SHP77 treated with DMSO at 0.1 percent for 48 hours (cell line): ENCODE results near the gene CSTPP1.
"Not testable (repeated sequence)": the region's sequence is repeated elsewhere in the genome, so short reads cannot be mapped to it uniquely, and the experiment has no call there.

ENCODE experiments used
- DNase-seq: peaks from one replicate; lab custom pipeline; 2025; lab: John Stamatoyannopoulos, UW

Gene CSTPP1

DNA sequence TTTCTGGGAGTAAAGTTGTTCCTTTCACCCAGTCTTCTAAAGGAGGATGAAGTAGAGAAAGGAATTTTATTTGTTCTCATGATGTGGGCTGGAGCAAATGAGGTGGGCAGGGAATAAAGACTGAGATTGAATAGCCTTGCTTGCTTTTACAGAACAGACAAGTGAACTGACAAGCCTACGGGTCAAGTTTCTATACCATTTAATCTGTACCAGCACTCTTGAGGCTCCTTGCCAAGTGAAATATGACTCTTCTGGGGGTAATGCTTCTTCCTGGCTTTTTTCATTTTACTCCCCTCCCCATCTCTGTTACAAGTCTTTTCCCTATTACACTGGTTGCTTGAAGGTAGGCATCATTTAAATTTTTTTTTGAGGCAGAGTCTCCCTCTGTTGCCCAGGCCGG, 54.8 kb downstream of the CSTPP1 start:
- no peak for DNase-seq

DNA sequence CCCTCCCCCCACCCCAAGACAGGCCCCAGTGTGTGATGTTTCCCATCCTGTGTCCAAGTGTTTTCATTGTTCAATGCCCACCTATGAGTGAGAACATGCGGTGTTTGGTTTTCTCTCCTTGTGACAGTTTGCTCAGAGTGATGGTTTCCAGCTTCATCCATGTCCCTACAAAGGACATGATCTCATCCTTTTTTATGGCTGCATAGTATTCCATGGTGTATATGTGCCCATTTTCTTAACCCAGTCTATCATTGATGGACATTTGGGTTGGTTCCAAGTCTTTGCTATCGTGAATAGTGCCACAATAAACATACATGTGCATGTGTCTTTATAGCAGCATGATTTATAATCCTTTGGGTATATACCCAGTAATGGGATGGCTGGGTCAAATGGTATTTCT, 55.8 kb downstream of the CSTPP1 start:
- not testable (repeated sequence) for DNase-seq

DNA sequence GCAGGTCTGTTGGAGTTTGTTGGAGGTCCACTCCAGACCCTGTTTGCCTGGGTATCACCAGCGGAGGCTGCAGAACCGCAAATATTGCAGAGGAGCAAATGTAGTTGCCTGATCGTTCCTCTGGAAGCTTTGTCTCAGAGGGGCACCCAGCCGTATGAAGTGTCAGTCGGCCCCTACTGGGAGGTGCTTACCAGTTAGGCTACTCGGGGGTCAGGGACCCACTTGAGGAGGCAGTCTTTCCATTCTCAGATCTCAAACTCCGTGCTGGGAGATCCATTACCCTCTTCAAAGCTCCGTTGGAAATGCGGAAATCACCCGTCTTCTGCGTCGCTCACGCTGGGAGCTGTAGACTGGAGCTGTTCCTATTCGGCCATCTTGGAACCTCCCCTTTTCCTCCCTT, 61.2 kb downstream of the CSTPP1 start:
- DNase-seq, result not testable (repeated sequence)

DNA sequence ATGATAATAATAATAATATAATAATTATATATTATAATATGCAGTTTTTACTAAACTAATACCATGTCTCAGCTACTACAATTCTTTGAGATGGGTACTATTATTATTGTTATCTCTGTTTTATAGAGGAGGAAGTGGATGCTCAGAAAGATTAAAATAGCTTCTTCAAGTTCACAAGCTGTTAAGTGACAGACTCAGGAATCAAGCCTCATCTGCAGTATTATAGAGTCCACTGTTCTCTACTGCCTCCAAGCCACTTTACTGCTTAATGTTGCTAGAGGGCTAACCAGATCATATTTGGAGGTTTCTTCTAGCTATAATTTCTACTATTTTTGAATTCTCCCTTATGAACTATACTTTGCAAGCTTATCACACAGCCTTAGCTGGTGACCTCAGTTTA, 62.7 kb downstream of the CSTPP1 start:
- no peak for DNase-seq

DNA sequence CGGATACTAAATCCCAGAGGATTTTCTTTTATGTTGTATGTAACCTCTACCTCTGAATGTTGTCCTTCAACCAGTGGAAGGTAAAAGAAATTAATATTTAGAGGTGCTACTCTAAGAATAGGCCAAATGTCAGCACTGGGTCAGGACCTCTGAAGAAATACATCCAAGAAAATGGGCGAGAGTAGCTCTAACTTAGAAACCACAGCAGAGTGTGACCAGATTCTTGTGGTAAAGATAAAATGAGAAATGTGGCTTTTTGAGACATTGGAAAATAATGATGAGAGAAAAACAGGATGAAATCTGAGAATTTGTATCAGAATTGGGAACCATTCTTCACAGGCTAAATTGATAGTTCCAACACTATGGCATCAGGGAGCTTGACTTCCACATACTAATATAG, 63.5 kb downstream of the CSTPP1 start:
- DNase-seq, result no peak

DNA sequence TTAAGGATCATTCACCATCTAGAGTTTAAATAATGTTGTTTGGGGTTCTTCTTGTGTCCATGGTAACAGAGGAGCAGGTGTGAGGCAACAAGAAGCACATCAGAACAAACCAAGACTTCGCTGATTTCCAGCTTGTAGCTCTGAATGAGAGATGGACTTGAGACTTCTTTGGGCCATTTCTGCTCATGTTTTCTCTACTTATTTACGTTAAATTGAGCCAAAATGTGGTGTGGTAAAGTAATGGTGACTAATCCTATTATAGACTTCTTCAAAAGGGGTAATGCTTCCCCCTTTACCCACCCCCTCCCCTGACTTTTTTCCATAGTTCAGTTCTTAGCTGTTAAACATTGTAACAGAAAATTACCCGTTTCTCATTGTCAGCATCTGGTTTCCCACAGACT, 65.2 kb downstream of the CSTPP1 start:
- DNase-seq, result no peak

DNA sequence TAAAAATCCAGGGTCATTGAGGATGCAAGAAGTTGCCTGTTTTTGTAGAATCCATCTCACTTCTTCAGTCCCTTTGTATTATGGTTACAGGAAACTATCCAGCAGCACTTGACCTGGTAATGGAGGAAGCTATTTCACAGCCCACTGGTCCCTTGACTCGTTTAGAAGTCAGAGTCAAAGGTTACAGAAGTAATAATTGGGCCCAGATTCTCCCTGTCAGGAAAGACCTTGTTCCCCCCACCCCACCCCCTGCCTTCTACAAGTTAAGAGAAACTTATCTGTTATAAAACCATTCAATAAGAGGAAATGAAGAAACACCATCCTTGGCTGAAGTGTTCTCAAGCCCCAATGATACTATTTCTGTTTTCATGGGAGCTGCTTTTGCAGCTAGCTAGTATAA, 65.8 kb downstream of the CSTPP1 start:
- DNase-seq, result no peak

DNA sequence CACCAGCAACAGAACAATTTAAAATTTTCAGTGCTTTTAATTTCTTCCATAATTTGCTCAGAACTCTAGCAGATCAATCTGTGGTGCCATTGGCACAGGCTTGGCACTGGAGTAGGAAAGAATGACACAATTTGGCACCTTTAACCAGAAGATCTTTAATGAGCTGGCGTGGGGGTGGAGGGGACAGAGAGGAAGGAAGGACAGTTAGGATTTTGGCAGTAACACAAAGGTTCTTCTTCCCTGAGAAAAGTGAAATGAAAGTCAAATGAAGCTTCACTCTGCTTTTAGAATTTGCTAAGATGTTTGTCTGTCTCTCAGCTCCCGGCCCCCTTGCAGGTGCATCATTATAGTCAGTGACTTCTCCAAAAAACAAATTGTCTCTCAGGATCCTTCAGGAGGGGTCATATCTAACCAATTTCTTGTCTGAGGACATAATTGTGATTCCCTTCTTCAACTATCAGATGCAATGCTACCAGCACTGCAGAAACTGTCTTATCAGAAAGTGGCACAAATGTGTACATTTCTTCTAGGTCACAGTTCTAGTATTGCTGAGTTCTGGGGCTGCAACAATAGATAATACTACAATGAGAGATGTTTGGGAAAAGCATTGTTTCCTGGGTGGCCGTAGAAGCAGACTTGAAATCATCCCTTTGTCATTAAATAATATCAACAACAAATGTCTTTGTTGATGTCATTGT, 66.8 kb downstream of the CSTPP1 start:
- no peak for DNase-seq

DNA sequence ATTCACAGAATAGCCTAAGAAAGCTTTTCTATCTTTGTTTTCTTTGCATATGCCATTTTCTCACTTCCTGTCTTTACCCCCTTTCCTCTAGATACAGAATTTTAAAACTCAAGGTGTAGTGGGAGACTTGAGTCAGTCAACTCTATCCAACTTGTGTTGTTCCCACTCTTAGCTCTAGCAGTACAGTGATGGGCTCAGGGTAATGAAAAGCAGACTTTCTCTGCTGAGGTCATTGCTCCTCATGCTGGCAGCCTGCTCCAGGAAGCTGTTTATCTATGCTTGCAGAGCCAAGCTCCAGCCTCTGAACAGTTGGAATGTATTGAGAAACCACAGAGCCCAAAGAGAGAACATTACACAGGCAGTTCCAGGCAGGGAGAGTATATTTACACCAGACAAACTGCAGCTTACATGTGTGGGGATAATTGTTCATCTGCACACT, 68.1 kb downstream of the CSTPP1 start:
- no peak for DNase-seq

DNA sequence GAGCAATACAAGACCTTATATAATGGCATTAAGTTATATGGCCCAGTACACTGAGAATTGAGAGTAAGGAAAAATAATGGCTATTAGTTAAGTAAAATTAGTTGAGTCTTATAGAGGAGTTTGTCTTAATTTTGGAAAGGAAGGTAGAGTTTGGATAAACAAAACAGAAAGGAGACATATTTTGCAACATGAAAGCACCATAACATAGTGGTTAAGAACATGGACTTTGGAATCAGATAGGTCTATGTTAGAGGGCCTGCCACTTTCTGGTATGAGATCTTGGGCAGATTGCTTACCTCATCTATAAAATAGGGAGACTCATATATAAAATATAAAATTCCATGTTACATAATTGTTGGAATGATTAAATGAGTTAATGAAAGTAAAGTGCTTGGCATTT, 68.9 kb downstream of the CSTPP1 start:
- DNase-seq, result no peak

DNA sequence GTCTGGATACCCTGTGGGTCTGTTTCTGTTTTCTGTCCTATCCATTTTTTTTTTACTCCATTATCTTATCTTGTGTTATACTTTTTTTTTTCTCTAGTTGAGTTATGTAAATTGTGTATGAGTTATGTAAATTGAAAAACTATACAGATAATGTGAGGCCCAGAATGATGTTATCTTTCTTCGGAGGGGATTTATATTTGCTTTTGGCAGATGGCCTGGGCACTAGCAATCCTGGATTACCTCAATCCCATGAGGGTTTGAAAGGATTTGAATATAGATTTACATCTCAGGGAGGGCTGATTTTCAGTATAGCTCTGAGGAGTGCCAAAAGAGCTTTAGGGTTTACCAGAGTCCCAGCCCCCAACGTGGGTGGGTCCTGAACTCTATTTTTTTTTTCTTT, 71.0 kb downstream of the CSTPP1 start:
- no peak for DNase-seq

DNA sequence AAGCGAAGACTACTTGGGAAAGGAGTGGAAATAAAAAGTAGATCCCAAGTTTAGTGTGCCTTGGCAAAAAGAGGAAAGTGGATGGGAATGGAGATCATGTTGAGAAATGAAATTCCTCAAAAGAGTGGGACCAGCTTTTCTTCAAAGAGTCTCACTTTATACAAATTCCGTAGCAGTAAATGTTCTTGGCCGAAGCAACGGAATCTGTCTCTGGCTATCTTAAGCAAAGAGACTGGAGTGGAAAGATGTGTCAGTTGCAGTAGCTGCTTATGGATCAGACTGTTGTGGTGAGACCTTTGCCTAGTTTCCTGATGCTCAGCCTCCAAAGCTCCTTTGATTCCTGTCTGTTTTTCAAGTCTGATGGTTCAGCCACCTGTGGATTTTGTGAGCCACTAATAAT, 73.6 kb downstream of the CSTPP1 start:
- no peak for DNase-seq

DNA sequence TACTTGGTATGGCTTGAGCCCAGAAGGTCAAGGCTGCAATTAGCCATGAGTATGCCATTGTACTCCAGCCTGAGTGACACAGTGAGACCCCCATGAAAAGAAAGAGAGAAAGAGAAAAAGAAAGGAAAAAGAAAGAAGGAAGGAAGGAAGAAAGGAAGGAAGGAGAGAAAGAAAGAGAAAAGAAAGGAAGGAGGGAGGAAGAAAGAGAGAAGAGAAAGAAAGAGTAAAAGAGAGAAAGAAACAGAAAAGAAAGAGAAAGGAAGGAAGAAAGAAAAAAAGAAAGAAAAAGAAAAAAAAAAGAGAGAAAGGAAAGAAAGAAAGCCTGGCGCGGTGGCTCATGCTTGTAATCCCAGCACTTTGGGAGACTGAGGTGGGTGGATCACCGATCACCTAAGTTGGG, 77.5 kb downstream of the CSTPP1 start:
- no peak for DNase-seq

DNA sequence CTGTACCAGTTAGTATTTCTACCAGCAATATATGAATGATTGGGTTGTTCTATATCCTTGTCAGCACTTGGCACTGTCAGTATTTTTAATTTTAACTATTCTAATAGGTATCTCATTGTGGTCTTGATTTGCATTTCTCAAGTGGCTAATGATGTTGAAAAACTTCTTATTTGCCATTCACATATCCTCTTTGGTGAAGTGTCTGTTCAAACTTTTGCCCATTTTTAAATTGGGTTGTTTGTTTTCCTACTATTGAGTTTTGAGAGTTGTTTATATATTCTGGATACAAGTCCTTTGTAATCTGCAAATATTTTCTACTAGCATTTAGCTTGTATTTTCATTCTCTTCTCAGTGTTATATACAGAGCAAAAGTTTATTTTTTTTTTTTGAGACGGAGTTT, 82.1 kb downstream of the CSTPP1 start:
- DNase-seq, result no peak

DNA sequence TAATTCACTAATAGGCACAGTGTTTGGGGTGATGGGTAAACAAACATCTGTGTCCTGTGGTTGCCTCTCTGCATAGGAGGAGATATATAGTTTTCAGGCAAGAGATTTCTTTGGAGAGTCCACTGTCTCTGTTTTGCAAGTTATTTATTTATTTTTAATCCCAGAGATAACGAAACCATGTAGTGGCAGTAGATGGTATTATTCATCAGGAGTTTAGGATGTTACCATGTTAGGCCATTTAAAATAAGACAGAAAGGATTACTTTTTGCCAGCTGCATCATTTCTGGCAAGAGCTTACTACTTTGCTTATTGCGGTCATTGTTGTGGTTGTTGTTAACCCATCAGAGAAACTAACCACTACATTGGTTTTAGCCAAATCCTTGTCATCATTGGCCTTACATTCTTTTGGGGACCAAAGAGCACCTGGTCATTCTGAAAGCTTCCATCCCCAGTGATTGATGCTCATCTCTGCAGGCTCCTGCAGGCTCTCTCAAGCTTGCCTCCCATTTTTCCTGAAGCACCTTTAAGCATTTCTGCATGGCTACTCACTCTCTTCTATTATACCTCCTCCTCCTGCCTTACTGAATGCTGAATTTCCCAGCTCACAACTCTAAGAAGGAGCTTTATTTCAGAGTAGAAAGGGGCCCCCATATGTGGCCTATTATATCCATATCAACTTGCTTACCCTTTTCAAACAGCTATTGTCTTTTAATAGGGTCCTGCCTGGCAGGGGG, 84.4 kb downstream of the CSTPP1 start:
- no peak for DNase-seq

DNA sequence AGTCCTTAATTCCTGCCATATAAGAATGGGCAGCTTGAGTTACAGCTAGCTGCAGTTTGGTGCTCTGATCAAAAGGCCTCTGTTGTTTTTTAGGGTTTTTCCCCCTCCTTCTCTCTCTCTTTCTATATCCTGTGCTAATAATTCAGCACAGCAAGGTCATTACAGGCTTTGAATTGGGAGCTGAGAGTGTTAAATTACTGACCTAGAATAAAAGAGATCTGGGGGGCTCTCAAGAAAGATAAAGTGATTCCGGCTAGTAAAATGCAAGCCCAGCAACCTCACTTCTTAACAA, 84.9 kb downstream of the CSTPP1 start:
- DNase-seq, result no peak

DNA sequence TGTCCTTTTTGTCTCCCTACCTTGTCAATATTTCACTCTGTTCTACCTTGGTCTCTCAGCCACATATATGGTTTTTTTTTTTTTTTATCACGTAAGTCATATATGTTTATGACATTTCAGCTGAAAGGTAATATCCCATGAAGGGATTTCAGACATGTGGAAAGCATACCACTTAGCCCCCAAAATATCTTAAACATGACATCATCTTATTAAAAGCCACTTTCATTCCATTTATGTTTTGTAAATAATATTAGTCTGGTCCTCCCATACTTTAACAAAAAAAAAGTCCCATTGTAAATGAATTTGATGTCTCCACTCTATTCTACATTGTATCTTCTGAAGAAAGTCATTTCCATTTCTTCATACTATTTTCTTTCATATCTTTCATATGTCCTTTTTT, 85.4 kb downstream of the CSTPP1 start:
- no peak for DNase-seq

DNA sequence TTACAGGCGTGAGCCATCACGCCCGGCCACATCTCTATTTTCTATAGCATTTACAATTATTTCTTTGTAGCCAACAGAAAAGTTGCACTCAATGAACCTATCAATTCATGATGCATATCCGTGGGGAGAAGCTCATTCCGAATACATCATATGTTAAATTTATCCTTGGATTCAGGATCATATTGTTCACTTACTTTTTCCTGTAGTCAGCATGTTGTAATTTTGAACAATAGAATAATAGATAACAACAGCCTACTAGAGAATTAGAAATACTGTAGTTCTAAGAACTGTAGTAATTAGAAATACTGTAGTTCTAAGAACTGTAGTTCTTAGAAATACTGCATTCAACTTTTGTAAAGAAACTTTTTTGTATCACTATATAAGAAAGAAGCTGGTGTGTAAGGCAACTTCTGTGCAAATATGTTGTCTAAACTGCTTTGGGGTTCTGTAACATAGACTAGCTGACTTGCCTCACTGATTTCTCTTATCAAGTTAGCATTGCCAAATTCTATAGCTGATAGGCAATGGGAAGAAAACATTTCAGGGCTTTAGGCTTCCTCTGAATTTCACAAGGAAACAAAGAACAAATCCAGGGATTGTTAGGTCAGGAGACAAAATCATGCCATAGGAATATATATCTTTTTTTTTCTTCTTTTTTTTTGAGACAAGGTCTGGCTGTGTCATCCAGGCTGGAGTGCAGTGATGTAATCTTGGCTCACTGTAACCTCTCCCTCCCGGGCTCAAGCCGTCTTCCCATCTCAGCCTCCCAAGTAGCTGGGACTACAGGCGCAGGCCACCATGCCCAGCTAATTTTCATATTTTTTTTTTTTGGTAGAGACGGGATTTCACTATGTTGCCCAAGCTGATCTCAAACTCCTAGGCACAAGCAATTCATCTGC, 91.9 kb downstream of the CSTPP1 start:
- DNase-seq, result no peak

DNA sequence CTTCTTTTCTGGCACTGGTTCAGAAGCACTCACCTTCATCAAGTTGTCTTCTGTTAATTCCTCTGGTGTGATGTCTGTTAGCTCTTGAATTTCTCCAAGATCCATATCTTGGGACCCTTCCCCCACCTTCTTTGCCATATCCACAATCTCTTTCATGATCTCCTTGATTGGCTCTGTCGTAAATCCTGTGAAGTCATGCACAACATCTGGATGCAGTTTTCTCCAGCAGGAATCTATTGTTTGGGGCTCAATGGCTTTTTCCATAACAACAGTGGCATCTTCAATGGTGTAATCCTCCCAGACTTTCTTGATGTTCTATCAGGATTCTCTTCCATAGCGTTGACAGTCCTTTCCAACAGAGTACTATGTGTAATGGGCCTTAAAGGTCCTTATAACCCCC, 96.9 kb downstream of the CSTPP1 start:
- no peak for DNase-seq

DNA sequence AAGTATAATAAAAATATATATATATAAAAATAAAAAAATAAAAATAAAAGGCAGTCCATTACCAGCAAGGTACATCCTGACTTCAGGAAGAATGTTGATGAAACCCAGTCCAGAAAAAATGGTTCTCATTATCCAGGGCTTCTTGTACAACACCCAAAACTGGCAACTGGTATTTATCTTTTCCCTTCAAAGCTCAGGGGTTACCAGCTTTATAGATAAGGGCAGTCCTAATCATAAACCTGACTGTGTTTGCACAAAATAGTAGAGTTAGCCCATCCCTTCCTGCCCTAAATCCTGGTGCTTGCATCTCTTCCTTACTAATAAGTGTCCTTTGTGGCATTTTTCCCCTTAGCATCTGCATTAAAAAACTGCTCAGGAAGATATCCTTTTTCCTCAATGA, 97.5 kb downstream of the CSTPP1 start:
- no peak for DNase-seq

DNA sequence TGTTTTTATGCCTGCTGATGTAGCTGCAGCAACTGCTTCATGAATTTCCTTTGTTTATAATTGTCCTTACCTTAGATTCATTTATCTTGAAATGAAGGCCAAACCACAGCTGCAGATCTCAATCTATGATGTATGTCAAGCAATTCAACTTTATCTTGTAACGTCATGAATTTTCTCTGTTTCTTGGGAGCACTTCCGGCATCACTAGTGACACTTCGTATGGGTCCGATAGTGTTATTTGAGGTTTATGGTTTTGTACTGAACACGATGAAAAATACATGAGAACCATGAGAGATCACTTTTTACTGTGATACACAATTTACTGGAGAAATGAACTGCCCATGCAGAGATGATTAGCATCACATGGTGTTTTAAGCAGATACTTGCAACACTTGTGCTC, 98.5 kb downstream of the CSTPP1 start:
- DNase-seq, result no peak

DNA sequence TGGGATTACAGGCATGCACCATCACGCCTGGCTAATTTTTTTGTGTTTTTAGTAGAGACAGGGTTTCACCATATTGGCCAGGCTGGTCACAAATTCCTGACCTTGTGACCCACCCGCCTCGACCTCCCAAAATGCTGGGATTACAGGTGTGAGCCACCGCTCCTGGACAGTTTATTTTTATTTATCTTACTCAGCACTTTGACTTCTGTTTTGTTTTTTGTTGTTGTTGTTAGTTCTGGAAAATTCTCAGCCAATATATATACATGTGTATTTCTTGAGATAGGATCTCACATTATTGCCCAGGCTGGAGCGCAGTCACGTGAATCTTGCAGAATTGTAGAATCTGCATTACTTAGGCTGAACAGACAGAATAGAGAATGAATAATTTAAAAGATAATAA, 107.6 kb downstream of the CSTPP1 start:
- no peak for DNase-seq

DNA sequence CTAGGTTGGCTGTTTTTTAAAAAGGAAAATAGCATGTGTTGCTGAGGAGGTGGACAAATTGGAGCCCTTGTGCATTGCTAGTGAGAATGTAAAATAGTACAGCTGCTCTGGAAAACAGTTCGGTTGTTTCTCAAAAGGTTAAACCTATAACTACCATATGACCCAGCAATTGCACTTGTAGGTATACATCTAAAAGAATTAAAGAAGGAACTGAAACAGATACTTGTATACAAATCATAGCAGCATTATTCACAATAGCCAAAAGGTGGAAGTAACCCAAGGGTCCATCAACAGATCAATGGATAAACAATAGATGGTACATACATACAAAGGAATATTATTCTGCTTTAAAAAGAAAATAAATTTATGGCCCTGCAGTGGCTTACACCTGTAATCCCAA, 111.4 kb downstream of the CSTPP1 start:
- no peak for DNase-seq
